Neural progenitor cell (in vitro differentiated cells): ENCODE data around the gene PRSS33. TPM values are rescaled to one million over a fixed set of nuclear protein-coding genes. Genes with fewer than 3 reads are reported as not detected.

Source experiments
- DNase-seq: peaks from one replicate; pipeline ENCODE4 v3.0.0-alpha.2; 2016; ENCODE audit warnings: low spot score
- H2AFZ ChIP-seq: fragments of 200-600 bp; sonication (generic); replicated peaks from 2 replicates; pipeline ENCODE4 v1.6.1; 2016; ENCODE audit warnings: antibody characterized with exemption
- H3F3A ChIP-seq: fragments of 200-600 bp; sonication (generic); 2 replicates; pipeline ENCODE4 v1.6.1; 2016; ENCODE audit warnings: antibody characterized with exemption, low read depth
- H3K27ac ChIP-seq: fragments of 200-600 bp; sonication (generic); 2 replicates; pipeline ENCODE4 v1.5.1; 2016; ENCODE audit warnings: mild to moderate bottlenecking
- H3K27me3 ChIP-seq: fragments of 200-600 bp; sonication (generic); 2 replicates; pipeline ENCODE4 v1.6.1; 2016; ENCODE audit warnings: mild to moderate bottlenecking, moderate library complexity
- H3K36me3 ChIP-seq: fragments of 200-600 bp; sonication (generic); 2 replicates; pipeline ENCODE4 v1.5.1; 2016
- H3K4me1 ChIP-seq: fragments of 200-600 bp; sonication (generic); 2 replicates; pipeline ENCODE4 v1.6.1; 2016; ENCODE audit warnings: mixed run types
- H3K4me2 ChIP-seq: fragments of 200-600 bp; sonication (generic); 2 replicates; pipeline ENCODE4 v1.6.1; 2016
- H3K4me3 ChIP-seq: fragments of 200-600 bp; sonication (generic); 2 replicates; pipeline ENCODE4 v1.5.1; 2016
- H3K79me2 ChIP-seq: fragments of 200-600 bp; sonication (generic); 2 replicates; pipeline ENCODE4 v1.6.1; 2016; ENCODE audit warnings: low read depth
- H3K9ac ChIP-seq: fragments of 200-600 bp; sonication (generic); 2 replicates; pipeline ENCODE4 v1.6.1; 2016
- H3K9me3 ChIP-seq: fragments of 200-600 bp; sonication (generic); 2 replicates; pipeline ENCODE4 v1.5.1; 2016; ENCODE audit warnings: low read depth
- H4K20me1 ChIP-seq: fragments of 200-600 bp; sonication (generic); 2 replicates; pipeline ENCODE4 v1.6.1; 2016; ENCODE audit warnings: low read depth
- H3K27ac Mint-ChIP-seq: 3 replicates; pipeline ENCODE4 v1.8.0; 2021; ENCODE audit warnings: mixed read lengths
- H3K27me3 Mint-ChIP-seq: 2 replicates; pipeline ENCODE4 v1.8.0; 2022; ENCODE audit warnings: low read depth, mild to moderate bottlenecking, inconsistent platforms, moderate library complexity, mixed read lengths; ENCODE audit not compliant: insufficient read depth
- H3K36me3 Mint-ChIP-seq: 3 replicates; pipeline ENCODE4 v1.8.0; 2021; ENCODE audit warnings: mixed read lengths
- H3K4me1 Mint-ChIP-seq: 3 replicates; pipeline ENCODE4 v1.8.0; 2021; ENCODE audit warnings: mixed read lengths
- H3K4me3 Mint-ChIP-seq: 3 replicates; pipeline ENCODE4 v1.8.0; 2021; ENCODE audit warnings: mild to moderate bottlenecking, moderate library complexity, mixed read lengths
- H3K9me3 Mint-ChIP-seq: 3 replicates; pipeline ENCODE4 v1.8.0; 2020; ENCODE audit warnings: mixed read lengths
- EZH2 ChIP-seq: fragments of 200-600 bp; sonication (generic); IDR thresholded peaks from 2 replicates; pipeline ENCODE4 v1.6.1; 2017; ENCODE audit warnings: antibody characterized with exemption, mild to moderate bottlenecking, moderate library complexity
- EZH2phosphoT487 ChIP-seq: fragments of 200-600 bp; sonication (generic); IDR thresholded peaks from 2 replicates; pipeline ENCODE4 v1.6.1; 2017; ENCODE audit warnings: antibody characterized with exemption
- total RNA-seq: library from RNA; depleted of rRNA; stranded (reverse); fragments of >200 nt; gene quantifications from 2 replicates; pipeline ENCODE4 v1.2.3, GENCODE V29; 2015; ENCODE audit warnings: low replicate concordance
- TF ChIP-seq, protein P1 (sequence below): fragments of 200-600 bp; sonication (generic); IDR thresholded peaks from 2 replicates; pipeline ENCODE4 v1.5.1; 2017; ENCODE audit warnings: antibody characterized with exemption, mild to moderate bottlenecking

PRSS33 gene
- total RNA-seq, 1 donor from 2014 or later, result 0.73 TPM

DNA sequence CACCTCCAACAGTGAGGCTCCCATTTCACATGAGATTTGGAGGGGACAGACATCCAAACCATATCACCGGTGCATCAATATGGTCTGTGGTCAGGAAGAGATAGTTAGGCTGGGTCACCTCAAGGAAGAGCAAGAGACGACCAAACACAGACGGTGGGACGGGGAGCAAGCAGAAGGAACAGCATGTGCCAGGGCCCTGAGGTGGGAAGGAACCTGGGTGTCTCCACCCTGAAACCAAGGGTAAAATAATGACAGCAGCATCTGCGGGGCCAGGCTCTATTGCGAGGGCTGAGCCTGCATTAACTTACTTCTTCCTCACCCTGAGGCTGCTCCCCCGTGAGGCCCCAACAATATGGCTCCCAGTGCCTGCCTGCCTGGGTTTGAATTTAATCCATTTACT lies 20.8 kb upstream of the PRSS33 start:
- Mint-ChIP-seq H3K4me3 (no peak overlapping the region), H3K4me1 (no peaks in the 10 kb centered on the region)
- no peaks in the 10 kb centered on the region for H3K4me1 ChIP-seq

DNA sequence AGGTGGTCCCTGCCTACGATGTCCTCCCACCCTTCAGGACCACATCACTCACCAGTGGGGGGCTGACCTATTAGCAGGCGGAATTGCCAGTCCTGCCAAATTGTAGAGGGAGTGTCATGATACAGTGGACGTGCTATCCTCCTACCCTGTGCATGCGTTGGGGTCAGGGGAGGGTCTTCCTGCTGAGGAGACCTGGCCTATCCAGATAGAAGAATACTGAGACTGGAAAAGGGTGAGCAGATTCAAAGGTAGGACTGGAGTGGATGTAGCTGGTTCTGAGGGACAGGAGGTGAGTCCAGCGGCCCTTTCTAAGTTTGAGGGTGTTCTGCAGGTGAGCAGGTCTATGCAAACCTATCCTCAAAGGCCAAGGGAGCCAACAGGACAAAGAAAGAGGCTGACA lies 18.9 kb upstream of the PRSS33 start:
- no peaks in the 10 kb centered on the region for H3F3A ChIP-seq
- peaks cover 2% of the 10 kb centered on the region for H3K36me3 Mint-ChIP-seq
- no peak for DNase-seq
- no peak overlapping the region for H3K4me2 ChIP-seq
- peaks cover 33% of the 10 kb centered on the region for H3K9me3 Mint-ChIP-seq
- no peak overlapping the region for H3K4me3 Mint-ChIP-seq
- no peak overlapping the region for H3K9ac ChIP-seq
- TF ChIP-seq EZH2, result no peak
- no peak for TF ChIP-seq EZH2phosphoT487
- TF ChIP-seq, protein P1, sequence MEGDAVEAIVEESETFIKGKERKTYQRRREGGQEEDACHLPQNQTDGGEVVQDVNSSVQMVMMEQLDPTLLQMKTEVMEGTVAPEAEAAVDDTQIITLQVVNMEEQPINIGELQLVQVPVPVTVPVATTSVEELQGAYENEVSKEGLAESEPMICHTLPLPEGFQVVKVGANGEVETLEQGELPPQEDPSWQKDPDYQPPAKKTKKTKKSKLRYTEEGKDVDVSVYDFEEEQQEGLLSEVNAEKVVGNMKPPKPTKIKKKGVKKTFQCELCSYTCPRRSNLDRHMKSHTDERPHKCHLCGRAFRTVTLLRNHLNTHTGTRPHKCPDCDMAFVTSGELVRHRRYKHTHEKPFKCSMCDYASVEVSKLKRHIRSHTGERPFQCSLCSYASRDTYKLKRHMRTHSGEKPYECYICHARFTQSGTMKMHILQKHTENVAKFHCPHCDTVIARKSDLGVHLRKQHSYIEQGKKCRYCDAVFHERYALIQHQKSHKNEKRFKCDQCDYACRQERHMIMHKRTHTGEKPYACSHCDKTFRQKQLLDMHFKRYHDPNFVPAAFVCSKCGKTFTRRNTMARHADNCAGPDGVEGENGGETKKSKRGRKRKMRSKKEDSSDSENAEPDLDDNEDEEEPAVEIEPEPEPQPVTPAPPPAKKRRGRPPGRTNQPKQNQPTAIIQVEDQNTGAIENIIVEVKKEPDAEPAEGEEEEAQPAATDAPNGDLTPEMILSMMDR, result no peak
- no peaks in the 10 kb centered on the region for H3K27me3 ChIP-seq
- H3K36me3 ChIP-seq, result no peaks in the 10 kb centered on the region
- H3K4me1 Mint-ChIP-seq, result no peaks in the 10 kb centered on the region
- H3K9me3 ChIP-seq, result no peaks in the 10 kb centered on the region
- no peak overlapping the region for H3K4me3 ChIP-seq
- no peaks in the 10 kb centered on the region for H3K4me1 ChIP-seq
- H3K79me2 ChIP-seq, result no peaks in the 10 kb centered on the region
- H3K27ac Mint-ChIP-seq, result no peak overlapping the region
- no peaks in the 10 kb centered on the region for H4K20me1 ChIP-seq
- peaks cover 12% of the 10 kb centered on the region for H3K27me3 Mint-ChIP-seq
- no peak overlapping the region for H3K27ac ChIP-seq
- no peak overlapping the region for H2AFZ ChIP-seq

More for the DNA sequence above, 20.8 kb upstream of the PRSS33 start:
- Histone ChIP-seq H3K27ac (no peak overlapping the region), H3K9me3 (no peaks in the 10 kb centered on the region), H3K4me2 (no peak overlapping the region), H3K9ac (no peak overlapping the region), H3K79me2 (no peaks in the 10 kb centered on the region), H2AFZ (no peak overlapping the region), H3K27me3 (no peaks in the 10 kb centered on the region), H4K20me1 (no peaks in the 10 kb centered on the region), H3K4me3 (no peak overlapping the region), H3F3A (no peaks in the 10 kb centered on the region), H3K36me3 (no peaks in the 10 kb centered on the region)
- TF ChIP-seq EZH2phosphoT487 (no peak), EZH2 (no peak)
- TF ChIP-seq, protein P1, result no peak
- no peak for DNase-seq
- peaks cover 28% of the 10 kb centered on the region for H3K9me3 Mint-ChIP-seq
- no peak overlapping the region for H3K27ac Mint-ChIP-seq
- H3K36me3 Mint-ChIP-seq, result peaks cover under 1% of the 10 kb centered on the region
- H3K27me3 Mint-ChIP-seq, result peaks cover 12% of the 10 kb centered on the region

DNA sequence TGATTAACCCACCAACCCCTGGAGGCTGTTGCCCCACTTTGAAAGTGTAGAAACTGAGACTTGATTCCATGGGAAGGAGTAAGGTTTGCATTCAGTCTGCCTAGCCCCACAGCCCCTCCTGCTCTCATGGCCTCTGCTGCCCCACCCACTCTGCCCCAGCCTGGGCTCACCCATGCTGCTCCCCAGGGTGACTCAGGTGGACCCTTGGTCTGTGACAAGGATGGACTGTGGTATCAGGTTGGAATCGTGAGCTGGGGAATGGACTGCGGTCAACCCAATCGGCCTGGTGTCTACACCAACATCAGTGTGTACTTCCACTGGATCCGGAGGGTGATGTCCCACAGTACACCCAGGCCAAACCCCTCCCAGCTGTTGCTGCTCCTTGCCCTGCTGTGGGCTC lies 17.4 kb upstream of the PRSS33 start:
- no peak for DNase-seq

More for the DNA sequence above, 17.4 kb upstream of the PRSS33 start:
- no peaks in the 10 kb centered on the region for H3K4me1 ChIP-seq
- H3K27me3 Mint-ChIP-seq, result peaks cover 8% of the 10 kb centered on the region
- H3K79me2 ChIP-seq, result no peaks in the 10 kb centered on the region
- H3K9me3 ChIP-seq, result no peaks in the 10 kb centered on the region
- no peaks in the 10 kb centered on the region for H3K4me1 Mint-ChIP-seq
- no peaks in the 10 kb centered on the region for H4K20me1 ChIP-seq
- H3K27ac ChIP-seq, result no peak overlapping the region
- no peaks in the 10 kb centered on the region for H3K36me3 ChIP-seq
- H3K4me3 ChIP-seq, result no peak overlapping the region
- H3K4me3 Mint-ChIP-seq, result no peak overlapping the region
- peaks cover 2% of the 10 kb centered on the region for H3K36me3 Mint-ChIP-seq
- no peak overlapping the region for H3K9ac ChIP-seq
- H3K27me3 ChIP-seq, result no peaks in the 10 kb centered on the region
- H3K4me2 ChIP-seq, result no peak overlapping the region
- H3F3A ChIP-seq, result no peaks in the 10 kb centered on the region
- H2AFZ ChIP-seq, result no peak overlapping the region
- no peak overlapping the region for H3K27ac Mint-ChIP-seq
- TF ChIP-seq EZH2phosphoT487 (no peak), EZH2 (no peak)
- TF ChIP-seq, protein P1, result no peak
- peaks cover 33% of the 10 kb centered on the region for H3K9me3 Mint-ChIP-seq
